ENCODE data around the gene CCN6.
"Not testable (repeated sequence)": the region's sequence is repeated elsewhere in the genome, so short reads cannot be mapped to it uniquely, and the experiment has no call there.

GRCh38 chr6:112106026-112106425 is 52.1 kb downstream of the CCN6 start:
- TF ChIP-seq CTCF (IDR thresholded peaks at IDR 0.05; ENCODE audit: insufficient read depth, low read length); POLR2AphosphoS5 (IDR thresholded peaks at IDR 0.05; ENCODE audit: low read depth); GABPA (IDR thresholded peaks at IDR 0.05; ENCODE audit: low read depth); REST (IDR thresholded peaks at IDR 0.05; ENCODE audit: insufficient replicate concordance, low read depth): not testable (repeated sequence)
